Activated CD8-positive, alpha-beta T cell treated with anti-CD3 and anti-CD28 coated beads for 36 hours (primary cell): ENCODE data around the gene RAD52. TPM values are rescaled to one million over a fixed set of nuclear protein-coding genes. Genes with fewer than 3 reads are reported as not detected.

Experiments used
- ATAC-seq: fragments of 200-7000 bp; cut with Tn5 transposase; one replicate; pipeline ENCODE4 v1.10.0; 2021; ENCODE audit warnings: mild to moderate bottlenecking, moderate library complexity
- CTCF ChIA-PET: fragments of 350-600 bp; sonication (Branson Sonifier 250); formaldehyde crosslinking; loops from one replicate; lab custom pipeline; 2021; ENCODE audit warnings: antibody characterized with exemption; lab: Charles Lee
- POLR2A ChIA-PET: fragments of 350-600 bp; sonication (Branson Sonifier 250); formaldehyde crosslinking; loops from one replicate; lab custom pipeline; 2021; ENCODE audit warnings: antibody characterized with exemption; lab: Charles Lee
- DNase-seq: peaks from one replicate; pipeline ENCODE4 v3.0.0-alpha.2; 2020
- H3K27ac Mint-ChIP-seq: one replicate; pipeline ENCODE4 v1.8.0; 2021; ENCODE audit warnings: mild to moderate bottlenecking, mixed read lengths
- H3K27me3 Mint-ChIP-seq: one replicate; pipeline ENCODE4 v1.8.0; 2021; ENCODE audit warnings: mixed read lengths
- H3K36me3 Mint-ChIP-seq: one replicate; pipeline ENCODE4 v1.8.0; 2021; ENCODE audit warnings: low read depth, mixed read lengths
- H3K4me1 Mint-ChIP-seq: one replicate; pipeline ENCODE4 v1.8.0; 2021; ENCODE audit warnings: low read depth, mixed read lengths
- H3K4me3 Mint-ChIP-seq: one replicate; pipeline ENCODE4 v1.8.0; 2021; ENCODE audit warnings: mild to moderate bottlenecking, moderate library complexity, mixed read lengths
- H3K9me3 Mint-ChIP-seq: one replicate; pipeline ENCODE4 v1.8.0; 2021; ENCODE audit warnings: mixed read lengths
- CTCF ChIP-seq: fragments of 200-600 bp; IDR thresholded peaks from one replicate; pipeline ENCODE4 v1.8.0; 2022; ENCODE audit warnings: antibody characterized with exemption, mild to moderate bottlenecking
- intact Hi-C: fragments of 100-400 bp; cut with micrococcal nuclease; formaldehyde crosslinking; loops from one replicate; pipeline ENCODE4 v1.10.0; 2022
- total RNA-seq, 2 experiments: library from RNA; stranded (reverse); gene quantifications; one replicate each; pipeline ENCODE4 v1.2.3, GENCODE V29; 2021

Gene RAD52
- total RNA-seq, 2 experiments from 2014 or later = 14.9 to 16.3 TPM

GRCh38 chr12:913919-914698 lies 35.4 kb downstream of the RAD52 start:
- no peak for TF ChIP-seq CTCF
- H3K36me3 Mint-ChIP-seq = peaks cover 44% of the 10 kb centered on the region
- no peak for ATAC-seq
- intact Hi-C loops = no loop called here
- H3K27ac Mint-ChIP-seq = no peak overlapping the region
- DNase-seq = no peak
- H3K27me3 Mint-ChIP-seq = no peaks in the 10 kb centered on the region
- no peaks in the 10 kb centered on the region for H3K9me3 Mint-ChIP-seq
- ChIA-PET POLR2A (no interaction called here), CTCF (interaction anchor here (0.8 to 1.3 kb wide), 2 partner anchors 19 to 179 kb away, joined by 3 to 7 read pairs; no protein-coding TSS in a partner anchor)
- H3K4me1 Mint-ChIP-seq = peaks cover 11% of the 10 kb centered on the region
- H3K4me3 Mint-ChIP-seq = no peak overlapping the region

GRCh38 chr12:912466-913235 lies 36.8 kb downstream of the RAD52 start:
- CTCF ChIA-PET = interaction anchor here (0.8 to 1.3 kb wide), 3 partner anchors 18 to 180 kb away, joined by 3 to 7 read pairs (median 3); no protein-coding TSS in a partner anchor
- H3K36me3 Mint-ChIP-seq = peaks cover 43% of the 10 kb centered on the region
- POLR2A ChIA-PET = no interaction called here

GRCh38 chr12:911191-911826 lies 38.2 kb downstream of the RAD52 start:
- DNase-seq = no peak
- Mint-ChIP-seq H3K4me1 (peaks cover 8% of the 10 kb centered on the region), H3K4me3 (no peak overlapping the region), H3K27me3 (no peaks in the 10 kb centered on the region), H3K9me3 (no peaks in the 10 kb centered on the region), H3K36me3 (peaks cover 39% of the 10 kb centered on the region), H3K27ac (no peak overlapping the region)
- no peak for TF ChIP-seq CTCF
- intact Hi-C loops = no loop called here
- POLR2A ChIA-PET = interaction anchor here (0.7 kb wide), 1 partner anchor 694 kb away, joined by 3 read pairs; no protein-coding TSS in a partner anchor
- no peak for ATAC-seq
- CTCF ChIA-PET = interaction anchor here (0.6 kb wide), 1 partner anchor 30 kb away, joined by 3 read pairs; no protein-coding TSS in a partner anchor

More at GRCh38 chr12:912466-913235, 36.8 kb downstream of the RAD52 start:
- Mint-ChIP-seq H3K27ac (no peak overlapping the region), H3K27me3 (no peaks in the 10 kb centered on the region), H3K4me1 (peaks cover 11% of the 10 kb centered on the region), H3K4me3 (no peak overlapping the region), H3K9me3 (no peaks in the 10 kb centered on the region)
- TF ChIP-seq CTCF = no peak
- DNase-seq (no peak), ATAC-seq (no peak)
- intact Hi-C loops = no loop called here

- intact Hi-C loops = no loop called here
- H3K27ac Mint-ChIP-seq = peak overlapping the region; percentile 58
- DNase-seq (no peak), ATAC-seq (no peak)
- POLR2A ChIA-PET = interaction anchor here (0.7 kb wide), 1 partner anchor 28 kb away, joined by 3 read pairs; no protein-coding TSS in a partner anchor
- CTCF ChIA-PET = no interaction called here
- peaks cover 47% of the 10 kb centered on the region for H3K36me3 Mint-ChIP-seq
- peaks cover 13% of the 10 kb centered on the region for H3K4me1 Mint-ChIP-seq
- H3K4me3 Mint-ChIP-seq = no peak overlapping the region
- H3K27me3 Mint-ChIP-seq = no peaks in the 10 kb centered on the region
- H3K9me3 Mint-ChIP-seq = no peaks in the 10 kb centered on the region
- no peak for TF ChIP-seq CTCF
These were observed 39.1 kb downstream of the RAD52 start for GRCh38 chr12:910416-910815.
